ENCODE results near the gene UBE2L3.

The UBE2L3 gene

DNA sequence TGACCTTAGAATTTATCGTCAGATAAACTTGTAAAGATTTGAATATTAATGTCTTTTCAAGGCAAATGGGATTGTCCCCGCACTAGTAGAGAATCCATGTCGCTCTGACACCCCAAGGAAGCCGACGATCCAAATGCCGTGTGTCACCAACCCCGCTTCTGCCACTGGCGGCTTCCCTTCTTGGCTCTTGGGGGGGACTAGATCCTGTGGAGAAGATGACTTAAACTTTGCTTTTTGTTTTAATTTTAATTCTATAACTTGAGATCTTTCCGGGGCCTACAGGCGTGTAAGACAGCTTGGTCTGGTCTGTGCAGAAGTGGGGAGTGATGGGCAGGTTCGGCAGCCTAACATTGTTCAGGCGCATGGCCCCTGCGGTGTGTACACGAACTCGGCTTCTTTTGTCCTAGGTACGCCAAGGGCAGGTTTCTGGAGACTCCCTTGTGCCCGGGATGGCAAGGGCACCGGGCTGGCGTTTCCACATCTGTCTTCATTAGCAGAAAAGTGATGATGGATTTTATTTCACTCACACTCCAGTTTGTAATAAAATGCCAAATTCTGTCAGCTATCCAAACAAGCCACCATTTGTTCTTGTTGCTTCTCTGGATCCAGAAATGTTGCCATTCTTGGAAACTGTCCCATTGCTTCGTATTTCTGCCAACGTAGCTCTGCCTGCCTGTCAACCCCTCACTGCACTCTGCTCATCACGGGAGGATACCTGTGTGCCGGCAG, 55.6 kb downstream of the UBE2L3 start:
- 0 out of 2 replicates have a peak overlapping the region, but pooled peaks have one; percentile 89 for H3K27ac ChIP-seq
- no peak for TF ChIP-seq ZFX (IDR thresholded peaks at IDR 0.05; ENCODE audit: borderline replicate concordance)
- TF ChIP-seq, protein P1, sequence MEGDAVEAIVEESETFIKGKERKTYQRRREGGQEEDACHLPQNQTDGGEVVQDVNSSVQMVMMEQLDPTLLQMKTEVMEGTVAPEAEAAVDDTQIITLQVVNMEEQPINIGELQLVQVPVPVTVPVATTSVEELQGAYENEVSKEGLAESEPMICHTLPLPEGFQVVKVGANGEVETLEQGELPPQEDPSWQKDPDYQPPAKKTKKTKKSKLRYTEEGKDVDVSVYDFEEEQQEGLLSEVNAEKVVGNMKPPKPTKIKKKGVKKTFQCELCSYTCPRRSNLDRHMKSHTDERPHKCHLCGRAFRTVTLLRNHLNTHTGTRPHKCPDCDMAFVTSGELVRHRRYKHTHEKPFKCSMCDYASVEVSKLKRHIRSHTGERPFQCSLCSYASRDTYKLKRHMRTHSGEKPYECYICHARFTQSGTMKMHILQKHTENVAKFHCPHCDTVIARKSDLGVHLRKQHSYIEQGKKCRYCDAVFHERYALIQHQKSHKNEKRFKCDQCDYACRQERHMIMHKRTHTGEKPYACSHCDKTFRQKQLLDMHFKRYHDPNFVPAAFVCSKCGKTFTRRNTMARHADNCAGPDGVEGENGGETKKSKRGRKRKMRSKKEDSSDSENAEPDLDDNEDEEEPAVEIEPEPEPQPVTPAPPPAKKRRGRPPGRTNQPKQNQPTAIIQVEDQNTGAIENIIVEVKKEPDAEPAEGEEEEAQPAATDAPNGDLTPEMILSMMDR (IDR thresholded peaks at IDR 0.05): no peak

DNA sequence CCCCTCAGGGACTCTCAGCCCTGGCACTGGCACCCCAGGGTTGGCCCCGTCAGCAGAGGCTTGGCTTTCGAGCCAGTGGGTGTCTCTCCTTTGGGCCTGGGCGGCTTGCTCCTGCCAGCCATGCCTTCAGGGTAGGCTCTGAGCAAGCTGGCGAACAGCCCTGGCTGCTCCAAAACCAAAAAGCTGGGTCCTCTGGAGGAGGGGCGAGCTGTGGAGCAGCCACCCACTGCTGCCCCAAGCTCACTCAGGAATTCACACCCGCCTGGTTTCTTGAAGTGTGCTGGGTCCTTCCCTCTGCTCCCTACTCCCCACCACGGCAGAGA, 56.1 kb downstream of the UBE2L3 start:
- H3K27ac ChIP-seq: peak overlapping the region; percentile 89; the same call in 1 of the 2 replicates
- TF ChIP-seq, protein P1 (IDR thresholded peaks at IDR 0.05): no peak
- no peak for TF ChIP-seq ZFX (IDR thresholded peaks at IDR 0.05; ENCODE audit: borderline replicate concordance)

DNA sequence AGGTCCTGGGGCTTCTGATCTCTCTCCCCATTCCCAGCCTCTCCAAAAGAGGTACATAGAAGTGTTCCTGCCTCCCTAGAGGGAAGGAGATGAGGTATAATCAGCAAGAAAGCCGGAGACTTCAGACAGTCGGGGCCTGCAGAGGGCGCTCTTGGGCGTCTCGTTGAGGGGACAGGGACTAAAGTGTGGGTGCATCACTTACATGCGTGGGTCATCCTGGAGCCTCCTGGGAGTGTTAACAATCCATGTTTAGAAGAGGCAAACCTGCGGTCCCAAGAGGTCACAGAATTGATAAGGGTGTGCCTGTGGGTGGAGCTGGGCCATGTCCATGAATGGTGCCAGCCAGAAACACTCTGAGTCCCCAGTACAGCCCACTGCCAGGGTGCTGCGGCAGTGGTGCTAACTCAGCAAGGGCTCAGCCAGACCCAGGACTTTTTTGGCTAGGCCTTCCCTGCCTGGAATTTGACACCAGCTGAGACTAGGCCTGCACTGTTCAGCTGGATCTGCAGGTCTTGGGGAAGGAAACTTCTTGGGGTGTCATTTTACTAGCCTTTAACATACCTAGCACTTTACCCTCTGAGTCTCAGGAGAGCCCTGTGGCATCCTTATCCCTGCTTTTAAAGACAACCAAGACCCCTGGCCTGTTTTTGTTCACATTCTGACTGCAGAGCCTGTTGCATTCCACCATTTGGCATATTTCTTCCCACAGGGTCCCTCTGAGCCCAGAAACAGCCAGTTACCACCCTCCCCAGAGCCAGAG, 56.8 kb downstream of the UBE2L3 start:
- peak overlapping the region; percentile 89 for H3K27ac ChIP-seq
- TF ChIP-seq, protein P1 (IDR thresholded peaks at IDR 0.05): peak; percentile 78
- no peak for TF ChIP-seq ZFX (IDR thresholded peaks at IDR 0.05; ENCODE audit: borderline replicate concordance)

DNA sequence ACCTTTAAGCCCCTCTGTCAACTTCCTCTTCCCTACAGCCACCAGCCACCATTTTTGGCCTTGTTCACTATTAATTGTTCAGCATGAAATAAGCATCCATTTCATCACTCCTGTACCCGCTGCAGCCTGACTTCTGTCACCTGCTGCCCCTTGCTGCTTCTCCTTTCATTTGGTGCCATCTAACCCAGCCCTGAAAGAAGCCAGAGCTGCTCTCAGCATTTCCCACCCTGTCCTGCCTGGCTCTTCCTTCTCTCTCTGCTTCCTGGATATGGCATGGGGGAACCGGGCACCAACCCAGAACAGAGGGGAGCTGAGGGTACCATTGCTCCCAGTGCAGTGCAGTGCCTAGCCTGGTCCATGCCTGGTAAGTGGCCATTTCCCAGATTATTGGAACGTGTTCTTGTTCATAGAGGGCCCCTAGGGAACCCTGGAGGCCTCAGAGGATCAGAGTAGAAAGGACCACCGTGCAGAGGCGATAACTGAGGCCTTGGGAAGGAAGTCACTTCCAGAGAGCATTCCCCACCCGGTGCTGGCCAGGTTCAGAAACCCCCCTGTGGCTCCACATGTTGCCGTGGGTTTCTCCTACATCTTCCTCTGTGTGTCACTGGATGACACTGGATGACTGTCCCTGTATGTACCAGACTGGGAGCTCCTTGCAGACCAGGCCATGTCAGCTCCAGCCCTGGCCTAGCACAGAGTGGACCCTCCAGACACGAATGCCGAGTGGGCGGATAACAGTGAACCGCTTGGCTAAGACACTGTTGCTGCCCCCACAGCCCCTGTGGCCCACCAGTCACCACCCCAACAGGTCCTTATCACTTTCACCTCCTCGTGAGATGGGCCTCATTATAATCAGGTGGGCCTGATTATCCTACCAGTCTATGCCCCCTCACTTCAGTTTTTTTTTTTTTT, 57.6 kb downstream of the UBE2L3 start:
- TF ChIP-seq, protein P1 (IDR thresholded peaks at IDR 0.05): no peak
- TF ChIP-seq ZFX (IDR thresholded peaks at IDR 0.05; ENCODE audit: borderline replicate concordance): no peak
- H3K27ac ChIP-seq: peak overlapping the region; percentile 89

DNA sequence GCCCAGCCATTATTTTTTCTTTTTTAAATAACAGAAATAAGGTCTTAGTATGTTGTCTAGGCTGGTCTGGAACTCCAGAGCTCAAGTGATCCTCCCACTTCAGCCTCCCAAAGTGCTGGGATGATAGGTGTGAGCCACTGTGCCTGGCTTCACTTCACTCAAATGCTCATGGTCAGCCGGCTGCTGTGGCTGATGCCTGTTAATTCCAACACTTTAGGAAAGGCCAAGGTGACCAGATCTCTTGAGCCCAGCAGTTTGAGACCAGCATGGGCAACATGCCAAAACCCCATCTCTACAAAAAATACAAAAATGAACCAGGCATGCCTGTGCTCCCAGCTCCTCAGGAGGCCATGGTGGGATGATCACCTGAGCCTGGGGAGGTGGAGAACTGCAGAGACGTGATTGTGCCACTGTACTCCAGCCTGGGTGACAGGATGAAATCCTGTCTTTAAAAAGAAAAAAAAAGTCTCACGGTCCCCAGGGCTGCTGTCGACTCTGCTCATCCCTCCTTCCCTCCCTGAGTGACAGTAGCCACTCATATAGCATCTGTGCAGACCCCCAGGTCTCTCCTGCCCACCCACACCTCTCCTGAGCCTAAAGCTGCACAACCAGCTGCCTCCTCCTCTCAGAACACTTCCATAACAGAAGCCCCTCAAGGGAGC, 58.7 kb downstream of the UBE2L3 start:
- TF ChIP-seq, protein P1 (IDR thresholded peaks at IDR 0.05): no peak
- no peak for TF ChIP-seq ZFX (IDR thresholded peaks at IDR 0.05; ENCODE audit: borderline replicate concordance)

DNA sequence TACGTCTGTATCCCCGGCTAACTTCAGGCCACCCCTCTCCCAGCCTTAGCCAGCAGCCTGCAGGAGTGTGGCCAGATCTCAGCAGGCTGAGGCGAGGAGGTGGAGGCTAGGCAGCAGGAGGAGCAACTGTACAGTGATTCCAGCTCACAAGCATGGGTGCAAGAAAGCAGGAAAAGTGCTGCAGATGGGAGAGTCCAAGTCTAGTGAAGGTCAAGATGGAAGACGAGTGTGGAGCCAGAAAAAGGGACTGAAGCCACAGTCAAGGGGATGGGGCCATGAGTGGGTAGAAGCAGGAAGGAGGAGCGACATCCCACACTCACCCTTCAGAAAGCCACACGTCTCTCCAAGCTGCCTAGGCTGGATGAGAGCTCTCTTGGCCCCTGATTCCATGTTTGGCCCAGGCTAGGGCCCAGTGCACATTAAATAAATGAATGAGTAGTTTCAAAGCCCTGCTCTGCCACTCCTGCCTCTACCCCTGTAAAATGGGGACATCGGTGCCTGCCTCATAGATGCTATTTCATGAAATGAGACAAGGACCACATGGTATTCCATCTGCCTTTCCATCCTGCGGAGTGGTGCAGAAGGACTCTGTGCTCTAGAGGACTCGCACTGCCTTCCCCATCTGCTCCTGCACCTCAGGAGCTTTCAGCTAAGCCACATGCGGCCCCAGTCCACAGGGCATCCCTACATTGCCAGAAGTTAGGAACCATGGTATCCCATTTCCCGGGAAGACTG, 59.4 kb downstream of the UBE2L3 start:
- H3K27ac ChIP-seq: peak overlapping the region; percentile 89; the same call in 1 of the 2 replicates
- TF ChIP-seq, protein P1 (IDR thresholded peaks at IDR 0.05): no peak
- TF ChIP-seq ZFX (IDR thresholded peaks at IDR 0.05; ENCODE audit: borderline replicate concordance): no peak

More for the DNA sequence above, 58.7 kb downstream of the UBE2L3 start:
- H3K27ac ChIP-seq: peak overlapping the region; percentile 89

Measured in 22Rv1 (cell line).